Smooth muscle cell of the umbilical artery (primary cell): Measurements from ENCODE around the gene MTREX. TPM values are rescaled to one million over a fixed set of nuclear protein-coding genes. Genes with fewer than 3 reads are reported as not detected.

Source experiments
- total RNA-seq: library from RNA; depleted of rRNA; stranded (reverse); fragments of >200 nt; gene quantifications from 2 replicates; pipeline ENCODE4 v1.2.3, GENCODE V29; 2014

The MTREX gene
- 123 and 153 TPM in 2 replicates for total RNA-seq

DNA sequence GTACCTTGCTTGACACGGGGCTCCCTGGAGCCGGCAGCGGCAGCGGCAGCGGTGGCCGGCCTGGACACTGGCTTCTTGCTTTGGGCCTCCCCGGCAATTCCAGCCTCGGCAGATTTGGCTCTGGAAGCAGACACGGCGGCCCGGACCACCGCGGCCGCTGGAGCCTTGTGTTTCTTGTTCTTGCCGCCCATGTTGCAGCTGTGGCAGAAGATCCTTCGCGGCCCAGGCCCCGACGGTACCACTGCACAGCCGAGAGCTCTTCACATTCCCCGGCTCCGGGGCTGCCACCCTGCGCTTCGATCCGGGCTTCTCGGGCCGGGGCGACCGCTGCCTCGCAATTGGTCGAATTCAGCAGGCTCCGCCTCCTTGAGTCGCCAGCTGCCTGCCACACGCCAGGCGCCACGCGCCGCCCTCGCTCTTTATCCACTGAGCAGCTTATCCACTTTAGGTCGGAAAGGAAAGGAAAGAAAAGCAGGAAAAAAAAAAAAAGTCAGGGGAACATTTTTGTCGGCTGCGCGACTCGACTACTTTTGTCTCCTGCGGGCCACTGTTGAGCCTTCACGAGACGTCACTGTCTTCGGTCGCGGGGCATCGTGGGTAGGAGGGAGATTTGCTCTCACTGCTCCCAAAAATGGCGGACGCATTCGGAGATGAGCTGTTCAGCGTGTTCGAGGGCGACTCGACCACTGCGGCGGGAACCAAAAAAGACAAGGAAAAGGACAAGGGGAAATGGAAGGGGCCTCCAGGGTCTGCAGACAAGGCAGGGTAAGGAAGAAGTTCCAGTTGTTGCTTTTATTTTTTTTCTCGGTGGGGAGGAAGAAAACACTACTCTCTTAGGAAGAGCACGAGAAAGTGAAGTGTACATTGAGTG is at the start of gene MTREX, which contains the start of gene DHX29:
Gene MTREX (plus strand): TSS at position 607 of the 871 bp plus-strand sequence. CDS start 25 bp downstream, at position 632.
Gene DHX29 (minus strand): TSS at position 312 of the 871 bp plus-strand sequence. CDS start 121 bp downstream, at position 191.

Other genes starting within 250 kb of the MTREX start
- gene GZMA, start 205.3 kb upstream of the MTREX start, total RNA-seq = not detected in 2 replicates
- 165 and 240 TPM in 2 replicates for gene GPX8, start 147.8 kb upstream of the MTREX start, total RNA-seq
- gene CDC20B, start 134.8 kb upstream of the MTREX start, total RNA-seq = not detected in 2 replicates
- not detected in 2 replicates for gene MCIDAS, start 80.7 kb upstream of the MTREX start, total RNA-seq
- gene CCNO, start 74.4 kb upstream of the MTREX start, total RNA-seq = 0.14 TPM in 1 of 2 replicates, not detected in the other
- gene DHX29, start 295 bp upstream of the MTREX start, total RNA-seq = 36.8 and 44.7 TPM in 2 replicates
- 36.4 and 96.8 TPM in 2 replicates for gene PLPP1, start 227.0 kb downstream of the MTREX start, total RNA-seq